IPS-NIHi7 (cell line): ENCODE data around the gene FBLN5.
"Not testable (repeated sequence)": the region's sequence is repeated elsewhere in the genome, so short reads cannot be mapped to it uniquely, and the experiment has no call there.

ENCODE experiments used
- DNase-seq: peaks from one replicate; pipeline ENCODE4 v3.0.0; 2012; ENCODE audit warnings: mixed read lengths; ENCODE audit errors: extremely low spot score

FBLN5 gene

GRCh38 chr14:91862417-91862816 is 85.1 kb downstream of the FBLN5 start:
- no peak for DNase-seq

- DNase-seq = no peak
Observed at GRCh38 chr14:91861091-91861490, 86.4 kb downstream of the FBLN5 start.

DNA sequence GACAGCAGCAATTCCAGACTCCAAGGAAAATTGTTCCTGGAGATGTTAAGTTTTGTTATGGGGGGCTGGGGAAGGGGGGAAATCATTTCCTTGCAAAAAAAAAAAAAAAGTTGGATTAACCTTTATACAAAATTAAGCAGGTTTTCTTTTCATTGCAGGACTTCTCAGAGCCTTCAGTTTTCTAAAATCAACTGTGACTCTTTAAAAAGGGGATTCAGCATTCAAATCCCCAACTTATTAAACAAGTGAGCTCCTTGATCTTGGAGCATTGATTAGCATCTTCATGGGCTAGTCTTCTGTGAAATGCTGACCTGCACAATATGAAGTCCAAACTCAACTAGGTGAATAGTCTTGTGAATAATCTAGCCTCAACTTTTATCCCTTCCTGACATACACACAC is 87.3 kb downstream of the FBLN5 start:
- no peak for DNase-seq

DNA sequence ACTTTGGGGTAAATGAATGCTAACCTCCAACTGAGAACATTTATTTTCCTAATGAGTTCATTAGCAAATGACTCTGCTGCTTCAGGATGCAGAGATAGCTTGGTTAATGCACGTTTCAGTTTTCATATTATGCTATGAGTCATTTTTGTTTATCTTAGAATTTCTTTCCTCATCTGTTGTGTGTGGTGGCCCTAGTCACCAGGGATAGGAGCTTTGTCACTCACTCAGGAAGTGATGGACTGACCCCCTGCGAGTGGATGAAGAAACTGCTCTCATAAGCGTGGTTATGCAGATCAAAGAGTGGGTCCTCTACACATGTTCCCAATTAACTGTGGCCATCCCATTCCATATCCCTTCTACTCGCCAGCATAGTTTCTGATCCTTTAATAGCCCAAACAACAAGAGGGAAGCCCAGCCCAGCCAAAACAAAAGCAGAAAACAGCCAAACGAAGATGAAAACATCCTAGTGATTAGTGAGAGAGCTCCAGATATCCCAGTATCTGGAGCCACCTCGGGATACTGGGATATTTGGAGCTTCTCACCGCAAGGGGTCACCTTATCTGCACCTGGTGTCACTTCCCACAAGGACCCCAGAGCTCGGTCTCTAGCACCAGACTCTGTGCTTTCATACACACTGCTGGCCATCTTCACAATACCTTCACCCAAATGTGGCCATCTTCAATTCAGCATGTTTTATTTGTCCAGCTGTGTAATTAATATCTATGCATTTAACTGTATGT is 88.8 kb downstream of the FBLN5 start:
- peak; percentile 51 for DNase-seq

DNA sequence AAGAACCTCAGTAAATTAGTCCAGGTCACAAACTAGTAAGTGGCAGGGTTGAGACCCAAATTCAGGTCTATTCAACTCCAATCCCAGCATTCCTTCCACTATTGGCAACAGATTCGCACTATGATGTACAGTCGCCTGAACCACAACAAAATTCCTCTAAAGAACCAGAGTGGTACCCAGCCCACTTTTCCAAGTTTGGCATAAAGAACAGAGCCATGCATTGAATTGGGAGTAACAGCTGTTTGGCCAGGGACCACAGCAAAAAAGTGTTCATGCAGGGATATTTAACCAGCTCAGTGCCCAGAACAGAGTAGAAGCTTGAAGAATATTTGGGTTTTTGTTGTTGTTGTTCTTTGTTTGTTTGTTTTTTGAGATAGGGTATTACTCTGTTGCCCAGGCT is 89.9 kb downstream of the FBLN5 start:
- DNase-seq = no peak

- DNase-seq = no peak
Observed at GRCh38 chr14:91854327-91854934, 93.1 kb downstream of the FBLN5 start.

DNA sequence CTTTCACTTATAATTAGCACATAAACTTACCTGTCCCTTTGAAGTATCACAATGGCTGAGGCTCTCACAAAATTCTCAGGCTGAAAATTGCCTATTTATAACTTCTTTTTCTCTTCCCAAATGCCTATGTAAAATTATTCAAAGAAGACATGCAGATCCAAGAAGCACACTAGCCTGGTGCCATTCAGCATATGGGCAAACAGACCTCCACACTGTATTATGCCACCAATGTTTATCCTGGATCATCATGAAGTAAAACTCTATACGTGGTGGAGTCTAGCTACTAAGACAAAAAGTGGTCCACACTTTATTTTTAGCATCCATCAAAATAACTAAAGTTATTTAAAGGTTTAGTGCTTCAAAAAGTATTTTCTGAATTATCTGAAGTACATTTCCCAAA is 95.9 kb downstream of the FBLN5 start:
- DNase-seq = no peak

DNA sequence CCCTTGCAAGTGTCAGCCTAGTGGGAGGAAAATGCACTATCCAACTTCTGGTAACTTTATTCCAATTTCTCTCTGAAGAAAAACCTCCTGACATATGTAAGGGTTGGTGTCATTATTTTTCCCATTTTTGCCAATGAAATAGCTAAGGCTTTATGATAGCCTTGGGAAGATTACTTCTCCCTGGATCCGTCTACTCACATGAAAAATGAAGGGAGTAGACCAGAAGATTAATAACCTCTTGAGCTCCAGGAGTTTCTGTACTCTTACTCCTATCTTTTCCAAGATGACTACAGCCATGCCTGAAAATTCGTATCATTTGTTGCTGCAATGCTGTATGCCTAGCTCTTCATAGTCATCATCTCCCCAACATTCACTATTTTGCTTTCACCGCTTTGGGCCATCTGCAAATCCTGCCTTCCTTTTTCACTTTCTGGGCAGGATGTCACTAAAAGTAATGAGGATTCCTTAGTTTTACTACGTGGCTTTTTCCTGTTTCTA is 98.9 kb downstream of the FBLN5 start:
- no peak for DNase-seq

GRCh38 chr14:91847693-91848092 is 99.8 kb downstream of the FBLN5 start:
- no peak for DNase-seq

- no peak for DNase-seq
Observed at GRCh38 chr14:91845652-91846051, 101.8 kb downstream of the FBLN5 start.

GRCh38 chr14:91845056-91845455 is 102.4 kb downstream of the FBLN5 start:
- DNase-seq = not testable (repeated sequence)

GRCh38 chr14:91844029-91844428 is 103.5 kb downstream of the FBLN5 start:
- no peak for DNase-seq

GRCh38 chr14:91843437-91843836 is 104.1 kb downstream of the FBLN5 start:
- no peak for DNase-seq

- no peak for DNase-seq
Observed at GRCh38 chr14:91841065-91841464, 106.4 kb downstream of the FBLN5 start.

DNA sequence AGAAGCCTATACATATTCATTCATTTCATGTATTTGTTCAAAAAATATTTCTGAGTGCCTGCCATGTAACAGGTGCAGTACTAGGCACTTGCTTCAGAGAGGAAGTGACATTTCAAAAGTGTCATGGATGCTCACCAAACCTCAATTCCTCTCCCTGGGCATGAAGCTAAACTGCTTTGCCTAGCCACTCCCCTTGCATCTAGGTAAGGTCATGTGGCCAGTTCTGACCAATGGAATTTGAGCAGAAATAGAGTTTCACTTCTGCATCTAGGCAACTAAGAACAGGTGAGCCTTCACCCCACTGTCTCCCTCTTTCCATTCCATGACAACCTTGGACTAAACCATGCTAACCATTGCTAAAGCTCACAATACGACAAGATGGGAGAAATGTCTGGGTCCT is 107.7 kb downstream of the FBLN5 start:
- no peak for DNase-seq

- DNase-seq = no peak
Observed at GRCh38 chr14:91837076-91837475, 110.4 kb downstream of the FBLN5 start.

DNA sequence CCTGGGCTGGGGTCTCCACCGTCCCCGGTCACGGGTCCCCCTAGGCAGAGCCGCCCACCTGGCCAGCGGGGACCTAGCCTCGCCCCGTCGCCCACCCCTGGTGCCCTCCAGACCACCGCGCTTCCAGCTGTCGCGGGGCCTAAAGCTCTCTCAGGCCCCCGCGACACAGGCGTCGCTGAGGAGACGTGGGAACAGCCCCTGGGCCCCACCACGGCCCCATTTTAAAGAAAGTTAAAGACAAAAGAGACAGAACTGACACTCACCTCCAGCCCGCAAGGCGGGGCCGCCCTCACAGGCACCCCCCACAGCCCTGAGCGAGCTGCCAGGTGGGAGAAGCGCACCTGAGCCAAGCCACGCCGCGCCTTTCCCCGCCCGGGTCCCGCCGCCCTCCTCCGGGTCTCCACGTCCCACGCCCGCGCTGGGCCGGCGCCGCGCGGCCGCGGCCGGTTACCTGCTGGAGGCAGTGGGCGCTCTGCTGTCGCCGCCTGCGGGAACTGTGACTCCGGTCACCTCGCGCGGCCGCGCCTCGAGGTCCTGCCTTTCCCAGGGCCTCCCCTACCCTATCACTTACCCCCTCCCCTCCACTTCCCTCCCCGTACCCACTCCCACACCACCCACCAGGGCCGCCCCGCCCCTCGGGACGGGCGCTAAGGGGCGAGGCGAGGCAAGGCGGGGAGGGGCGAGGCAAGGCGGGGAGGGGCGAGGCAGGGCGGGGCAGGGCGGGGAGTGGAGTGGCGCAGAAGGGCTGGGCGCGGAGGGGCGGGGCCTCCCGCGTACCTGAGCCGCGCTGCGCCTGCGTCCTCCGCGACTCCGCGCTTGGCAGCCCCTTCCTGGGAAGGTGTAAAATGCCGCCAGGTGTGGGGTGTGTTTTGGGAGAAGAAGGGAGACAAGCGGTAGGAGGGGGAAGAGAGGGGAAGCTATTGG is 111.3 kb downstream of the FBLN5 start:
- DNase-seq = peak; percentile 97

DNA sequence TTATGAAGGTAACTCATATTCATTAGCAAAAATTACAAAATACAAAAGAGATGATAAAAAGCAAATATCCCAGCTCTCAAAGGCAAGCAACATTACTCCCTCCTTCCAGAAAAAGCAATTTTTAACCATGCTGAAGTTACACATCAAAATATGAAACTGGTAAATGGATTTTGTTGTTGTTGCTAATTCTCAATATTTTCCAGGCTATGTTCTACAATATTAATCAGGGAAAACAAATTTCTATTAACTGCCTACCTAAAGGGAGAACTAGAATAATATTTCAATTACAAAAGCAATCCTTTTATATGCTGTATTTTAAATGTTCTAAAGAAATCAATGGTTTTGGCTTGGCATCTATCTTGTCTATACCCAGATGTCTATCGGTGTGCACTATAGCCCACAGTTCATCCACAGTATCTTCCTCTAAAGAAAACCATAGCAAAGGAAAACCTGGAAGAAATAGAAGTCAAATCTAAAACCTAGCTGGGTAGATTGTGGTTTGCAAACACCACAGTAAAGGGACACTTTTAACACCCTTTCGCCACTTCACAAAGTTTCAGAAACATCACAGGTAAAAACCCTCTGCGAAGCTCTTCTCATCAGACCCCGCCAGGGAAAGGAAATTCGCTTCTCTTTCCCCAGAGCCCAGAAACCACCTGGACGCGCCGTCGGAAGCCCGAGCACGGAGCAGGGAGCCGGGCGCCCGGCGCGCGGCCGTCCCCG is 112.1 kb downstream of the FBLN5 start:
- DNase-seq = no peak

- DNase-seq = no peak
Observed at GRCh38 chr14:91834571-91834970, 112.9 kb downstream of the FBLN5 start.

DNA sequence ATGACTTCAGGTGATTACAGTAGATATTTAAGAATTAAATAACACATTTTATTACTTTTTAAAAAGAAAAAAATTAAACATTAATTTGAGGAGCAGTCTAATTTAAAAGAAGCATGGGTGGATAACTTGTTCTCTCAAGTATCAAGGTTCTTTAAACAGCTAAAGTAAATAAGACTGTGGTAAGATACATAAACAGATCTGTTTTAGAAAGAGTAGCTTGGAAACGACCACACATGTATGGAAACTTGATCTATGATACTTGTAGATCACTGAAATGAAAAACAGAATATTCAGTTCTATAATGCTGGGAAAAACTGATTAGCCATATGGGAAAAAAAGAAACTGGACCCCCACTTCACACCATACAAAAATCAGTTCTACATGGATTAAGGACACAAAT is 116.2 kb downstream of the FBLN5 start:
- no peak for DNase-seq

- DNase-seq = peak; percentile 33
Observed at GRCh38 chr14:91830777-91831176, 116.7 kb downstream of the FBLN5 start.

DNA sequence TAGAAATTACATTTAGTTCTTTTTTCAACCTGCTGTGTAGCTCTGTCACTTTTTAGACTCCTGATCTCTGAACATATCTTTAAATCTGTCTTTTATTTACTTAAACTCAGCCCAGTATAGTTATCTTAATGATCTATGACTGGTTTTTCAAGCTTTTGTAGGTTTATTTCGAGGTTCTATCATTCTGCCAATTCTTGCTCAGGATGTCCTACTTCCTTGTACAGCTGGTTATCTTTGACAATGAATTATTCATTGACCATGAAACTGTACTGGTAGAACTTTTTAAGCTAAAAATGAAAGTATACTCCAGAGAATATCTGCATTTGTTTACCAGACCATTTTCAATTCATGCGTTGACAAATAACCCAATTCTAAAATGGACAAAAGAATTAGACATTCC is 118.0 kb downstream of the FBLN5 start:
- no peak for DNase-seq
